Stomach (tissue), 4 donors: ENCODE measurements around the gene RARG.

ENCODE experiments used
- CTCF ChIP-seq, 7 experiments: fragments of 450-650 bp in 4 of 7; fragments of 200-600 bp in 3 of 7; sonication (generic) in 3 of 7; IDR thresholded peaks; one replicate each; pipeline ENCODE4 v1.5.1; 2016 to 2019; ENCODE audit warnings: antibody characterized with exemption in 7 of 7, control low read depth in 2 of 7, mild to moderate bottlenecking in 1 of 7
- EP300 ChIP-seq: sonication (generic); formaldehyde crosslinking; IDR thresholded peaks from one replicate; pipeline ENCODE4 v1.6.1; 2017; ENCODE audit warnings: antibody characterized with exemption
- POLR2A ChIP-seq, 4 donors: fragments of 450-650 bp; IDR thresholded peaks; one replicate each; pipeline ENCODE4 v1.6.1; 2016; ENCODE audit warnings: antibody characterized with exemption in 4 of 4, control low read depth in 2 of 4, mild to moderate bottlenecking in 1 of 4, moderate library complexity in 1 of 4
- POLR2AphosphoS5 ChIP-seq, 3 donors: sonication (generic); formaldehyde crosslinking; IDR thresholded peaks; one replicate each; pipeline ENCODE4 v1.6.1; 2016; ENCODE audit warnings: antibody characterized with exemption in 3 of 3

- TF ChIP-seq CTCF (IDR thresholded peaks at IDR 0.05) (no peak), EP300 (no peak), POLR2A (IDR thresholded peaks at IDR 0.05) (no peak), POLR2AphosphoS5 (IDR thresholded peaks at IDR 0.05) (no peak)
Observed at GRCh38 chr12:53277981-53278380, 46.0 kb upstream of the RARG start.
